Activated CD4-positive, alpha-beta T cell treated with anti-CD3 and anti-CD28 coated beads for 36 hours (primary cell): ENCODE data around the gene PIK3IP1. TPM values are rescaled to one million over a fixed set of nuclear protein-coding genes. Genes with fewer than 3 reads are reported as not detected.
A peak's percentile ranks its signal among the peaks of the same experiment; 100 is the strongest.
"Not testable (repeated sequence)": the region's sequence is repeated elsewhere in the genome, so short reads cannot be mapped to it uniquely, and the experiment has no call there.

Experiments
- ATAC-seq: fragments of 200-7000 bp; cut with Tn5 transposase; one replicate; pipeline ENCODE4 v1.10.0; 2021; ENCODE audit warnings: mild to moderate bottlenecking, moderate library complexity
- CTCF ChIA-PET: fragments of 350-600 bp; sonication (Branson Sonifier 250); formaldehyde crosslinking; loops from one replicate; lab custom pipeline; 2021; ENCODE audit warnings: antibody characterized with exemption; lab: Charles Lee
- POLR2A ChIA-PET: fragments of 350-600 bp; sonication (Branson Sonifier 250); formaldehyde crosslinking; loops from one replicate; lab custom pipeline; 2021; ENCODE audit warnings: antibody characterized with exemption, inconsistent platforms; lab: Charles Lee
- DNase-seq: peaks from one replicate; pipeline ENCODE4 v3.0.0-alpha.2; 2020
- H3K27ac Mint-ChIP-seq: one replicate; pipeline ENCODE4 v1.8.0; 2021; ENCODE audit warnings: mixed read lengths
- H3K27me3 Mint-ChIP-seq: one replicate; pipeline ENCODE4 v1.8.0; 2021; ENCODE audit warnings: mixed read lengths
- H3K36me3 Mint-ChIP-seq: one replicate; pipeline ENCODE4 v1.8.0; 2021; ENCODE audit warnings: low read depth, mixed read lengths
- H3K4me1 Mint-ChIP-seq: one replicate; pipeline ENCODE4 v1.8.0; 2021; ENCODE audit warnings: mixed read lengths
- H3K4me3 Mint-ChIP-seq: one replicate; pipeline ENCODE4 v1.8.0; 2021; ENCODE audit warnings: mild to moderate bottlenecking, moderate library complexity, mixed read lengths
- H3K9me3 Mint-ChIP-seq: one replicate; pipeline ENCODE4 v1.8.0; 2021; ENCODE audit warnings: low read depth, mixed read lengths
- intact Hi-C, 2 experiments: fragments of 100-400 bp; cut with DNase I in 1 of 2; cut with micrococcal nuclease in 1 of 2; formaldehyde crosslinking; loops; one replicate each; pipeline versions ENCODE4 v1.14.2 to v1.15.1; 2022 to 2024; cut with DNase I, micrococcal nuclease
- total RNA-seq, 2 experiments: library from RNA; stranded (reverse); gene quantifications; one replicate each; pipeline ENCODE4 v1.2.3, GENCODE V29; 2021

PIK3IP1 gene
- total RNA-seq, 2 experiments from 2014 or later: 14.2 to 15.1 TPM

DNA sequence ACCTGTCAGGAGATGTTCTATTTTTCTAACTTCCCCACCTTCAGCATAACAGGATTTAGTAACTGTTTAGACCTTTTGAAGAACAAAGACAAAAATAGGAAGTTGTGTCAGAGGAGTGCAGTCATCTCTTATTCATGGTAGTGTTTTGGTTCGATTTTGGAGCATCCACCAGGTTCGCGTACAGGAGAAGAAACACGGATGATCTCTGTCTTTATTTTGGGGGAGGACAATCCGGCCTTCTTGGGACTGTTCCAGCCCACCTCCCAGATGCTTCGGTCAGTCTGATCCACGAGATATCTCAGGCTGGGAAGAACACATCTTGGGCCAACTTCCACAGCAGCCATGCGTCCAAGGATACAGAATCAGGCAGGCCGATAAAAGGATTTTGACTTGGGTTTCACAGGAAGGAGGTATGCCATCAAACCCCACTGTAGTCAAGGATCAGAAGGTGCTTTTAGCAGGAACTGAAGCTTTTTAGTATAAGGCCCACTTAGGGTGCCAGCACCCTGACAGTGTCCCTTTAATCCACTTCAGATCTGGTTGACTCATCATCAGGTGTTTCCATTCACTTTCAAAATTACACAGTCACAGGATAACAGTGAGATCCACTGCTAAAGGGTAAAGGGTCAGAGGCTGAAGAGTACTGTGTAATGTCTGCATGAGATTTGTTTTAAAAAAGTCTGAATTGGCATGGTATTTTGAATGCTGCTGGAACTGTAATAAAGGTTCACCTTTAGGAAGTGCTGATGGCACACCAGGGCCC, 37.3 kb upstream of the PIK3IP1 start:
- POLR2A ChIA-PET: no interaction called here
- DNase-seq (no peak), ATAC-seq (peak; percentile 98)
- intact Hi-C loops: loop anchor here in 1 of 2 experiments (2.0 kb wide), 1 partner anchor 15 kb away; no protein-coding TSS in a partner anchor
- Mint-ChIP-seq H3K36me3 (peaks cover 55% of the 10 kb centered on the region), H3K4me1 (peaks cover 24% of the 10 kb centered on the region), H3K4me3 (no peak overlapping the region), H3K9me3 (no peaks in the 10 kb centered on the region), H3K27ac (peak overlapping the region; percentile 71), H3K27me3 (no peaks in the 10 kb centered on the region)
- CTCF ChIA-PET: interaction anchor here (0.8 kb wide), 1 partner anchor 10 kb away, joined by 3 read pairs; no protein-coding TSS in a partner anchor

DNA sequence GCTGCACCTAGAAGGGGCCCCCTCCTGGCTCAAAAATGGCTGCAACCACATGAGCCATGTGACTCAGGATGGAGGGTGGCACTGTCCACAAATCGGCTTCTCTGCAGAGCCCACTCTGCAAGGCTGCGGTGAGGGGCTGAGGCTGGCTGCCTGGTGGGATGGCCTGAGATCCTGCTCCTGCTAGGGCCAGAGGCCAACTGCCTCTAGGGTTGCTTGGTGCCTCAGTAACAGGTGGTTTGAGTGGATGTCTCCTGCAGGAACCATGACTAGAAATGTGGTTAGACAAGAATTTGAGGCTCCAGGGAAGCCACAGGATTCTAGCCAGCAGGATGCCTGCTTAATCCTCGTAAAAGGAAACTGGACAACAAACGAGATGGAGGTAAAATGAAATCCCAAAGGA, 36.7 kb upstream of the PIK3IP1 start:
- DNase-seq: no peak
- H3K4me3 Mint-ChIP-seq: no peak overlapping the region
- peaks cover 26% of the 10 kb centered on the region for H3K4me1 Mint-ChIP-seq
- CTCF ChIA-PET: no interaction called here
- peak overlapping the region; percentile 71 for H3K27ac Mint-ChIP-seq
- intact Hi-C loops: no loop called here
- H3K36me3 Mint-ChIP-seq: peaks cover 50% of the 10 kb centered on the region
- no peaks in the 10 kb centered on the region for H3K27me3 Mint-ChIP-seq
- POLR2A ChIA-PET: no interaction called here
- no peak for ATAC-seq
- H3K9me3 Mint-ChIP-seq: no peaks in the 10 kb centered on the region

DNA sequence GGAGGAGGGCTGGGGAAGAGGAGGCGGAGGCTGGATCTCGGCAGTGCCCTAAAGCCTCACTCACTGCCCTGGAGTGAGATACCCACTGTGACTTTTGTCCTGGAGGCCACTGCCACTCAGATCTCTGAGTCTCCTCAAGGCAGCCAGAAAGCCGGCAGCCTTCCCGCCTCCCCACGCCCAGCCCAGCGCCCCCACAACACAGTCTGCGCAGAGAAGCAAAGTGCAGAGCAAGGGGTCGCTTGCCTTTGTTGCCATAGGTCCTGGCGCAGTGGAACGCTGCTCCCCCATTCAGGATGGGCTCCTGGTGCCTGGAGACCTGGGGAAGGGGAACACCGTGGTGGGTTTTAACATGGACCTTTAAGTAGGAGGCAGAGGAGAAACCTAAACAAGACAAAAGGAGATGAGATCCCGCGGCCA, 36.3 kb upstream of the PIK3IP1 start:
- ChIA-PET POLR2A (no interaction called here), CTCF (interaction anchor here (1.1 kb wide), 1 partner anchor 26 kb away, joined by 5 read pairs; no protein-coding TSS in a partner anchor)

DNA sequence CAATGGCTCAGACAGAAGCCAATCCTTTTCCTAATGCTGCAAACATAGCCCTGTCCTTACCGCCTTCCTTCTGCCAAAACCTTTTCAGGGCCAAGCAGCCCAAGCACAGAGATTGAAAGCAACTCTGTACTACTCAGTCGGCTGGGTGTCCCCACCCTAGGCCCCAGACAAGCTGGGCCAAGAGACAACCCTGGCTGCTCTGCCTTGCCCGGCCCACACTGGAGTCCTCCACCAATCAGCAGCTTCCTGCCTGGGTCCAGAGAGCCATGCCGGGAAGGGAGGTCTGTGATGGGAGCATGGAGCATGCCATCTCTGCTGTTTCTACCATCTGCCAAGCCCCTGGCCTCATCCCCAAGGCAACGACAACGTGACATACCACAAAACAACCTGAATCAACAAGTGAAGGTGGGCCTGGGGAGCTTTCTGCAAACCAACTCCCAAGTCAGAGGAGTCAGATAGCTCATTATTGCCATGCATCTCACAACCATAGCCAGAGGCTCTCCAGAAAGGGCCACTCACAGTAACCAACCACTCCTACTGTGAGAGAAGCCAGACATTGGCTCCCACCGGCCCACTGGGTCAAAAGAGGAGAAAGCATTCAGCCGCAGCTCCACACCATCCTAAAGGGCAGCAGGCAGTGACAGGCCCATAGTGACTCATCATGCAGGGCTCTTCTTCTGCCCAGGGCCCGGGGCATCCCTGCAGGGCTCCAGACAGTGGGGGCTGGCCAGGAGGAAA, 35.7 kb upstream of the PIK3IP1 start:
- Mint-ChIP-seq H3K4me3 (no peak overlapping the region), H3K4me1 (peaks cover 28% of the 10 kb centered on the region), H3K27ac (no peak overlapping the region), H3K27me3 (no peaks in the 10 kb centered on the region), H3K36me3 (peaks cover 48% of the 10 kb centered on the region), H3K9me3 (no peaks in the 10 kb centered on the region)
- ChIA-PET POLR2A (no interaction called here), CTCF (interaction anchor here (0.7 to 1.8 kb wide), 3 partner anchors 14 to 71 kb away, joined by 3 to 9 read pairs (median 5); partner anchors contain the start of gene DRG1)
- ATAC-seq: no peak
- no peak for DNase-seq
- intact Hi-C loops: no loop called here

More for the DNA sequence above, 36.3 kb upstream of the PIK3IP1 start:
- DNase-seq: no peak
- ATAC-seq: no peak
- no peaks in the 10 kb centered on the region for H3K27me3 Mint-ChIP-seq
- no peak overlapping the region for H3K27ac Mint-ChIP-seq
- intact Hi-C loops: no loop called here
- peaks cover 48% of the 10 kb centered on the region for H3K36me3 Mint-ChIP-seq
- no peaks in the 10 kb centered on the region for H3K9me3 Mint-ChIP-seq
- H3K4me1 Mint-ChIP-seq: peaks cover 26% of the 10 kb centered on the region
- H3K4me3 Mint-ChIP-seq: no peak overlapping the region

DNA sequence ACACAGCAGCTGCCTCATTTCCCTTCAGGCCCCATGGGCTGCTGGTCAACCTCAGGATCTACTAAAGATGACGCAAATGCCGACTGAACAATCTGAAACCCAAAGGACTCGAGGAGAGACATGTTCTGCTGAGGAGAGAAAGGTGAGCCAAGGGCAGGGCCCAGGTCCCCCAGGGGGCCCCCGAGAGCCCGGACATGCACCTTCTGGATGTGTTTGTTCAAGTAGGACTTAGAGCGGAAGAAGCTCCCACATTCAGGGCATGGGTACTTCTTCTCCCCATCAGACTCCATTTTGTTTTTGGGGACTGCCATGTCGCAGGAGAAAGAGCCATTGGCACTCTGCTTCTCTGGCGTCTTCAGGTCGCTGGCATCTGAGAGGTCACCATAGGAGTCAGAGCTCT, 34.6 kb upstream of the PIK3IP1 start:
- Mint-ChIP-seq H3K27ac (no peak overlapping the region), H3K4me3 (no peak overlapping the region), H3K4me1 (peaks cover 25% of the 10 kb centered on the region), H3K27me3 (no peaks in the 10 kb centered on the region), H3K9me3 (no peaks in the 10 kb centered on the region), H3K36me3 (peaks cover 43% of the 10 kb centered on the region)
- ChIA-PET CTCF (interaction anchor here (1.8 kb wide), 1 partner anchor 13 kb away, joined by 9 read pairs; no protein-coding TSS in a partner anchor), POLR2A (interaction anchor here (0.5 kb wide), 1 partner anchor 371 kb away, joined by 3 read pairs; no protein-coding TSS in a partner anchor)
- intact Hi-C loops: no loop called here
- no peak for DNase-seq
- no peak for ATAC-seq

DNA sequence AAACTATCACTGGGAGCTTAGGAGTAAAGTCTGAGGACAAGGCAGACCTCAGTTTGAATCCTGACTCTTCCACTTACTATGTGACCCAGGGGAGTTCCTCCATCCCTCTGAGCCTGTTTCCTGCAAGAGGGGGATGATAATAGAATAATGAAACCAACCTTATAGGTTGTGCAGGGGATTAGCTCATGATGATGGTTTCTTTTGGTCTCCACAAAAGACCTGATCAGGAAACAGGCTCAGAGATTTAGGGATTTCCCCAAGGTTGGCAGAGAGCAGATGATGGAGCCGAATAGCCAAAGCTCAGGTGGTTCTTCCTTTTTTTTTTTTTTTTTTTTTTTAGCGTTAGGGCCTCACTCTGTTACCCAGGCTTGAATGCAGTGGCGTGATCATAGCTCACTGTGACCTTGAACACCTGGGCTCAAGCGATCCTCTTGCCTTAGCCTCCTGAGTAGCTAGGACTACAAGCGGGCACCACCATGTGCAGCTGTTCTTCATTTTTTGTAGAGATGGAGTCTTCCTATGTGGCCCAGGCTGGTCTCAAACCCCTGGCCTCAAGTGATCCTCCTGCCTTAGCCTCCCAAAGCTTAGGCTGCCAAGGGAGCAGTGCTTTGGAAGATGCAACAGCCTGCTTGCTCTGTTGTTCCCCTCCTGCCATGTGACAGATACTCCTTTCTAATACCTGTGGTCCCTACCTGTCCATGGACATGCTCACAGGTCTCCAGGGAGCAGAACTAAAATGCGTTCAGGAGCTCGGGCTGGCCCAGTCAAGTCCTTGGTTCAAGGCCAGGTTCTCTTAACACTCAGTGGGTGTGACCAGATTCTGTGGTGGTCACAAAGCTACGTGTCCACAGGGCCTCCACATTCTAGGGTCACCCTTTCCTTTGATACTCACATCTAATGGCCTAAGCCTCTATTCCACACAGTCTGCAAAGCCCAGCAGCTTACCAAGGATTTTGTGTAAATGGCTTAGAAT, 31.6 kb upstream of the PIK3IP1 start:
- no peaks in the 10 kb centered on the region for H3K27me3 Mint-ChIP-seq

DNA sequence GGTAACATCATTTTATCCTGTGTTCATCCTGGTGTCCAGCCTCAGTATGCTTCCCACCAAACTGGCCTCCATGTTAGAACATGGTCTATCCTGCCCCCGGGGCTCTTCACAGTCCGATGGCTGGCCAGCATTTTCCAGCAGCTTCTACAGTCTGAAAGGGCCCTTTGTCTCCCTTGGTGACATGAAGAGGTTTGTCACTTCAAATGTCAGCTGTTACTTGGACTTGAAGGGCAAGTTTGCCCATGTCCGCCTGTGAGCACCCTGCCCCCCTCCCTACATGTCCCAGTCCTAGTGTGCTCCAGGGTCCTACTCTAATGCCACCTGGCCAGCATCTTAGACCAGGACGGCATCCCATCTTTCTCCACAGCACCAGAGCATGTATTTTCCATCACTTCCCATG, 29.1 kb upstream of the PIK3IP1 start:
- no peak for ATAC-seq
- CTCF ChIA-PET: interaction anchor here (0.6 to 1.3 kb wide), 3 partner anchors 8 to 207 kb away, joined by 3 to 11 read pairs (median 4); partner anchors contain the start of gene PIK3IP1
- intact Hi-C loops: no loop called here
- no peak for DNase-seq
- no peak overlapping the region for H3K4me3 Mint-ChIP-seq
- peaks cover 16% of the 10 kb centered on the region for H3K36me3 Mint-ChIP-seq
- H3K9me3 Mint-ChIP-seq: no peaks in the 10 kb centered on the region
- peaks cover 7% of the 10 kb centered on the region for H3K4me1 Mint-ChIP-seq
- H3K27me3 Mint-ChIP-seq: no peaks in the 10 kb centered on the region
- POLR2A ChIA-PET: no interaction called here
- H3K27ac Mint-ChIP-seq: no peak overlapping the region

More for the DNA sequence above, 31.6 kb upstream of the PIK3IP1 start:
- Mint-ChIP-seq H3K4me1 (peaks cover 7% of the 10 kb centered on the region), H3K9me3 (no peaks in the 10 kb centered on the region), H3K36me3 (peaks cover 27% of the 10 kb centered on the region), H3K27ac (peak overlapping the region; percentile 43), H3K4me3 (no peak overlapping the region)
- POLR2A ChIA-PET: interaction anchor here (0.9 kb wide), 1 partner anchor 14 kb away, joined by 3 read pairs; no protein-coding TSS in a partner anchor
- CTCF ChIA-PET: interaction anchor here (0.5 to 1.4 kb wide), 6 partner anchors 10 to 31 kb away, joined by 3 to 6 read pairs (median 4); partner anchors contain the start of gene PIK3IP1
- intact Hi-C loops: no loop called here
- no peak for DNase-seq
- peak; percentile 72 for ATAC-seq

DNA sequence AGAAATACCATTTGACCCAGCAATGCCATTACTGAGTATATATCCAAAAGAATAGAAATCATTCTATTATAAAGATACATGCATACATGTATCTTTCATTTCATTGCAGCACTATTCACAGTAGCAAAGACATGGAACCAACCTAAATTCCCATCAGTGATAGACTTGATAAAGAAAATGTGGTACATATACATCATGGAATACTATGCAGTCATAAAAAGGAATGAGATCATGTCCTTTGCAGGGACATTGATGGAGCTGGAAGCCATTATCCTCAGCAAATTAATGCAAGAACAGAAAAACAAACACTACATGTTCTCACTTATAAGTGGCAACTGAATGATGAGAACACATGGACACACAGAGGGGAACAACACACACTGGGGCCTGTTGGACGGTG, 21.9 kb upstream of the PIK3IP1 start:
- H3K9me3 Mint-ChIP-seq, intact Hi-C loops: not testable (repeated sequence)
- CTCF ChIA-PET: interaction anchor here (0.7 to 8.1 kb wide), 9 partner anchors 13 to 148 kb away, joined by 3 to 80 read pairs (median 9); partner anchors contain the start of genes LIMK2 and PIK3IP1

DNA sequence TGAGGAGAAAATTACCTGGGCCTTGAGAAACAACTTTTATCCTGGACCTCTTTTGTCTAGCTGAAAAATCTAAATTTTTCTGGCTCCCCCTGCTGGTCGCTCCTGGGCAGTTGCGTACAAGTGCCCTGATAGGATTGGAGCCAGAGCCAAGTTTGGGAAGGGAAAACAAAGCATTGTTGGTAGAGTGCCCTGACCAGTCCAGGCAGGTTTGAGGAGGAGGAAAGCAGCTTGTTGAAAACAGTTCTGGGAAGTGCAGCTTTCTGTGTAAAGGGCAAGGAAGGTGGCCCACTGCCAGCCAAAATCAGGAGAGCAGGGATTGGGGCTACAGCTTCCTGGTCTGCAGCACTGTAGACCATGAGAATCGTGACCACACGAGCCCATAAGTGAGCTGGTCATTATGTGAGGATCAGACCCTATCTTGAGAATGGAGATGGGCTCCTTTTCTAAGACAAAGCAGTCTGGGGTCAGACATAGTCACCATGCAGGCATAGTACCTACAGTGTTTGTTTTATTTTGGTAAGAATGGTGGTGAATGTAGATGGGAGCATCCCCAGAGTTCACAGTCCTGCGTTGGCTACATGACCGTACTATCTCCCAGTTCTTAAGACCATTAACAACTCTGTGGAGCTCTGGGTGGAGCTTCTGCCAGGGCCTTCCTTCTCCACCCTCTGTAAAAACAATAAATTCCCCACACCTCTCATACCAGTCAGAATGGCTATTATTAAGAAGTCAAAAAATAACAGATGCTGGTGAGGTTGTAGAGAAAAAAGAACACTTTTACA, 21.3 kb upstream of the PIK3IP1 start:
- peaks cover 23% of the 10 kb centered on the region for H3K36me3 Mint-ChIP-seq
- DNase-seq (peak; percentile 82), ATAC-seq (peak; percentile 88)
- intact Hi-C loops: loop anchor here (1.0 kb wide), 2 partner anchors 101 to 224 kb away; partner anchors contain the start of gene LIMK2 (in 2 of the 2)
- POLR2A ChIA-PET: interaction anchor here (1.0 to 1.6 kb wide), 2 partner anchors 19 to 22 kb away, joined by 3 to 10 read pairs; partner anchors contain the start of gene PIK3IP1
- H3K27me3 Mint-ChIP-seq: no peaks in the 10 kb centered on the region
- CTCF ChIA-PET: interaction anchor here (0.6 to 8.1 kb wide), 34 partner anchors 9 to 388 kb away, joined by 3 to 80 read pairs (median 4); partner anchors contain the start of genes LIMK2 and PIK3IP1
- no peaks in the 10 kb centered on the region for H3K9me3 Mint-ChIP-seq
- peaks cover 22% of the 10 kb centered on the region for H3K4me1 Mint-ChIP-seq
- no peak overlapping the region for H3K4me3 Mint-ChIP-seq
- H3K27ac Mint-ChIP-seq: no peak overlapping the region

More for the DNA sequence above, 21.9 kb upstream of the PIK3IP1 start:
- H3K27ac Mint-ChIP-seq, DNase-seq, POLR2A ChIA-PET, ATAC-seq, H3K27me3 Mint-ChIP-seq, H3K4me3 Mint-ChIP-seq: not testable (repeated sequence)
- H3K36me3 Mint-ChIP-seq: peaks cover 23% of the 10 kb centered on the region
- peaks cover 18% of the 10 kb centered on the region for H3K4me1 Mint-ChIP-seq
